Retina (tissue), 1 donor: ENCODE results near the gene RAB4B.
"Not testable (repeated sequence)": the region's sequence is repeated elsewhere in the genome, so short reads cannot be mapped to it uniquely, and the experiment has no call there.

Experiments used
- DNase-seq: peaks from one replicate; pipeline ENCODE4 v3.0.0-alpha.2; 2016

RAB4B gene

DNA sequence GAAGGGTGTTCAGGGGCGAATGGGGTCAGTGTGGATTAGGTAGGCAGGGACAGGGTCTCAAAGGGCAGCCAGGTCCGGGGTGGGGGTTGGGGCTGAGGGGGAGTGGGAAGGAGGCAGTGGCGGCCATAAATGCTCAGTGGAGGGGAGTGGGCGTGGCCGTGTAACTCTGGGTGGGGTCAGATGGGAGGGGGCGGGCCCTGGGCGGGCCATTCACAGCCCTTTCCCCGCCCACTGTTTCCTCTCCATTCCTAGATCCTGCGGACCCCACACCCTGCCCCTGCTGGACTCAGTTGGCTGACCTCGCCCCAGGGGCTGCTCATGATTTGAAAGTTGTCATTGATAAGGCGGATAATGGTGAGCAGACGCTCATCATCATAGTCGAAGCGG is 48.3 kb downstream of the RAB4B start:
- DNase-seq = not testable (repeated sequence)

DNA sequence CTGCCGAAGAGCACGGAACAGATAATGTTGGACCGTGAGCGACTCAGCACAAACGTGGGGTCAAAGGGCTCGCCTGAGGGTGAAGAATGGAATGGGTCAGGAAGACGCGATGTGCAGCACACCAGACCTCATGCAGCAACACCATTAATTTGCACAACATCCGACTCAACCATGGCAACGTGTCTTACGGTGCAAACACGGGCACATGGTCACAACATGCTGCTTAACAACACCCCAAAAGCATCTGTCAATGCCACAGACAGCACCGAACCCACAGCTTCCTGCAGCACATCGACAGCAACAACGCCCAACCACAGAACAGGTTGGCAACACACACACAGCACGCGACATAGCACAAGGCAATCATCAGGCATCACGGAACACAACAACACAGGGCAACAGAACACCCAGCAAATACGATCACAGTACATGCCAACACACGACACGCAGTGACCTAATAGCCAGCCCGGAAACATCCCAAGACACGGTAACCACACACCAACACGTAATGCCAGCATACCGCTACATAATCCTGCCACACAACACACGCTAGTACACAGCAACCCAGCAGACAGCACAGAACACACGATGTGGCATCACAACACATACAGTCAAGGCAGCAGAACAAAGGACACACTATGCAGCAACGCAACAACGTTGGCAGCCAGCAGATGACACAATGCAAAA is 48.8 kb downstream of the RAB4B start:
- not testable (repeated sequence) for DNase-seq

DNA sequence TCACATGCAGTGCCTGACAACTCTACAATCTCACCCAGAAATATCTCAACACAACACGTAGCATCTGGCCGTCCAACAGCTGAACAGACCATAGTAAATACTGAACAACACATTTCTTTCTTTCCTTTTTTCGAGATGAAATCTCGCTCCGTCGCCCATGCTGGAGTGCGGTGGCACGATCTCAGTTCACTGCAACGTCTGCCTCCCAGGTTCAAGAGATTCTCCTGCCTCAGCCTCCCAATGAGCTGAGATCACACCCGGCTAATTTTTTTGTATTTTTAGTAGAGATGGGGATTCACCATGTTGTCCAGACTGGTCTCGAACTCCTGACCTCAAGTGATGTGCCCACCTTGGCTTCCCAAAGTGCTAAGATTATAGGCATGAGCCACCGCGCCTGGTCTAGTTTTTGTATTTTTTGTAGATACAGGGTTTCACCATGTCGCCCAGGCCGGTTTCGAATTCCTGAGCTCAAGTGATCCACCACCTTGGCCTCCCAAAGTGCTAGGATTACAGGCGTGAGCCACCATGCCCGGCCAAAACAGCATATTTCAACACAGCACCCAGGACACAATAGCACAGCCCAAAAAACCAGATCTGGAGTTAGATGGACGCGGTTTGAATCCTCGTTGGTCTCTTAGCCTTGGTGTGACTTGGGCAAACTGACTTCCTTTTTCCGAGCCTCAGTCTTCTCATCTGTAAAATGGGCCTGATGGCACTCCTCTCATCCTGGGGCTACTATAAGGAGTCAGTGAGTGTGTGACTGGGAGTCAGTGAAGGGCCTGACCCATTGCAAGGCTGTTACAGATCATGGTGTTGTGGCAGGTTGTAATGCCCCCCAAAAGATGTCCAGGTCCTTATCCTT is 49.6 kb downstream of the RAB4B start:
- DNase-seq = no peak

DNA sequence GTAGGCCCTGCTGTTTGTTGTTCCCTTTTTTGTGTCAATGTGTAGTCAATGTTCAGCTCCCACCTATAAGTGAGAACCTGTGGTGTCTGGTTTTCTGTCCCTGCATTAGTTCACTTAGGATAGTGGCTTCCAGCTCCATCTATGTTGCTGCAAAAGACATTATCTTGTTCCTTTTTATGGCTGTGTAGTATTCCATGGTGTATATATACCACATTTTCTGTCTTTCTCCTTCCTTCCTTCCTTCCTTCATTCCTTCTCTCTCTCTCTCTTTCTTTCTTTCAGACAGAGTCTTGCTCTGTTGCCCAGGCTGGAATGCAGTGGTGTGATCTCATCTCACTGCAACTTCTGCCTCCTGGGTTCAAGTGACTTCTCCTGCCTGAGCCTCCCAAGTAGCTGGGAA is 51.2 kb downstream of the RAB4B start:
- no peak for DNase-seq

DNA sequence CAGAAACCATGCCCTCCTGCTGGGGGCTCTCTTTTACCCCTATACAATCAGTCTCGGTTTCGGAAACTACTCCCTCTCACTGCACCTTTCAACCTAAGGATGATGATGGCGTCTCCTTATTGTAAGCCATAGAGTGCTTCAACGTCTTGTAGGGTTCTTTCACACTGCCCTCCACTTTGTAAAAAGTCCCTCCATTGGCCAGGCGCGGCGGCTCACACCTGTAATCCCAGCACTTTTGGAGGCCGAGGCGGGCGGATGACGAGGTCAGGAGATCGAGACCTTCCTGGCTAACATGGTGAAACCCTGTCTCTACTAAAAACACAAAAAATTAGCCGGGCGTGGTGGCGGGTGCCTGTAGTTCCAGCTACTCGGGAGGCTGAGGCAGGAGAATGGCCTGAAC is 52.7 kb downstream of the RAB4B start:
- not testable (repeated sequence) for DNase-seq

DNA sequence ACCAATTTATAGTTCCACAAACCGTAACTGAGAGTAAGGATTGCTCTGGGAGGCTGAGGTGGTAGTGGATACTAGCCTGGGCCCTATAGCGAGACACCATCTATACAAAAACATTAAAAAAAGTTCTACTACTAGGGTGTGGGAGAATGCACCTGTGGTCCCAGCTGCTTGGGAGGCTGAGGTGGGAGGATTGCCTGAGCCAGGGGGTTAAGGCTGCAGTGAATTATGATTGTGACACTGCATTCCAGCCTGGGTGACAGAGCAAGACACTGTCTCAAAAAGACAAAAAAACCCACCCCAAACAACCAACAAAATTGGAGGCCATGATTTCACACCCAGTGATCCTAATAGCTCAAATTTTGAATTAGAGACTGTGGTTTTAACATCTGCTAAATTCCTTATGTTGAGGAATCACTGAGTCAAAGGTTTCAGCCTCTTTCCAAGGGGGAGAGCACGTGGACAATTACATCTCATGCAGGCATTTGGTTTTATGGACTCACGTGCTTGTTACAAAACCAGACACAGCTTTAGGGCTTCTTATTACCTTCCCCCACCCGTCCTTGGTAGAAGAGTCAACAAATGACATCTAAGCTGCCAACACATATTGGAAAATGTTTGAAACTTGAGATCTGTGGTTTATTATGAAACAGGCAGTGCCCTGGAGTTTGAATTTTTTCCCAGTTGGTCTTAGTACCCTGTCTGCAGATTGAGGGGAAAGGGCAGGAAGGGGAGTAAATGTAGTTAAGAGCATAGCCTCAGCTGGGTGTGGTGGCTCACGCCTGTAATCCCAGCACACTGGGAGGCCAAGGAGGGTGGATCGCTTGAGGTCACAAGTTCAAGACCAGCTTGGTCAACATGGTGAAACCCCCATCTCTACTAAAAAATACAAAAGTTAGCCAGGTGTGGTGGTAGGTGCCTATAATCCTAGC is 53.7 kb downstream of the RAB4B start:
- DNase-seq = no peak

DNA sequence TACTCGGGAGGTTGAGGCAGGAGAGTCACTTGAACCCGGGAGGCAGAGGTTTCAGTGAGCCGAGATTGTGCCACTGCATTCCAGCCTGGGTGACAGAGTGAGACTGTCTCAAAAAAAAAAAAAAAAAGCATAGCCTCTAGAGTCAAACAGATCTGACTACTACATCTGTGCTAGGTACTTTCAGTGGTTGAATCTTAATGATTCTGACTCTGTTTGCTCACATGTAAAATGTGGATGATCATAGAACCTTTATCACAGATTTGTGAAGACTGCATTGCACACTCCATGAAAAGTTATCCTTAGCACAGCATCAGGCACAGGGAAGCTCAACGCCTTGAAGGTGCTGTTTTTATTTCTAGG is 54.4 kb downstream of the RAB4B start:
- not testable (repeated sequence) for DNase-seq

DNA sequence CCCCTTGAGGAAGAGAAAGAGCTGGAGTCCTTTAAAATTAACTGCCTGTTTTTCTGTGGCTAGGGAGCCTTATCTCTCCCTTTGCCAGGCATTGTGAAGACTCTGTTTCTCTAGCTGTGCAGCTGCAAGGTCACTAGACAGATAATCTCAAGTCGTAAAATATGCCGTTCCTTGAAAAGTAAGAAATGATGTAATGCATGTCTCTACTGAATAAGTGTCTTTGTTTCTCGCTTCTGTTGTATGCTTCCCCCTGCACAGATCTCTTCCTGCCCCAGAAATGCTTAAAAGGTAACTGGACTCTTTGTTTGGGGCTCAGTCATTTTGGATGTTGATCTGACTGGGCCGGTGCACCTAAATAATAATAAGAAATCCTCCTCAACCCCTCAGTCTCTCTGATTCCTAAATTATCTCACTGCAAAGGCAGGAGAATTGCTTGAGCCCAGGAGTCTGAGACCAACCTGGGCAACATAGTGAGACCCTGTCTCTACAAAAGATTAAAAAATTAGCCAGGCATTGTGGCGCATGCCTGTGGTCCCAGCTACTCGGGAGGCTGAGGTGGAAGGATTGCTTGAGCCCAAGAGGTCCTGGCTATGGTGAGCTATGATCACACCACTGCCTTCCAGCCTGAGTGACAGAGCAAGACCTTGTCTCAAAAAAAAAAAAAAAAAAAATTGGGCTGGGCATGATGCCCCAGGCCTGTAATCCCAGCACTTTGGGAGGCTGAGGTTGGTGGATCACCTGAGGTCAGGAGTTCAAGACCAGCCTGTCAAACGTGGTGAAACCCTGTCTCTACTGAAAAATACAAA is 55.9 kb downstream of the RAB4B start:
- not testable (repeated sequence) for DNase-seq

DNA sequence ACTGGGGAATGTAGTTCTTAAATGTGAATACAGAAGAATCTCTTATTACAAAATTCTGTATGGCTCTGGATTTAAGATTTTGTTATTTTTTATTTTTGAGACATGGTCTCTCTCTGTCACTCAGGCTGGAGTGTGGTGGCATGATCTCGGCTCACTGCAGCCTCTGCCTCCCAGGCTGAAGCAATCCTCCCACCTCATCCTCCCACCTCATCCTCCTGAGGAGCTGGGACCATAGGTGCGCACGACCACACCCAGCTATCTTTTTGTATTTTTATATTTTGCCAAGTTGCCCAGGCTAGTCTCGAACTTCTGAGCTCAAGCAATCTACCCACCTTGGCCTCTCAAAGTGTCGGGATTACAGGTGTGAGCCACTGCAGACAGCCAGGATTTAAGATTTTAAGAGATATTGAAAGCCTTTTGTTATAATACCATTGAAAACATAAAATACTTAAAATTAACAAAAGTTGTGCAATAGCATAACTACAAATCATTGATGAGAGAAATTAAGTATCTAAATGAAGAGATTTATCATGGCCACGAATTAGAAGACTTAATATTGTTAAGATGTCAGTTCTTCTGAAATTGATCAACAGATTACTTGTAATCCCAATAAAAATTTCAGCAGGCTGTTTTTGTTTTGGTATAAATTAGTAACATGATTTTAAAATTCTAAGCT is 58.8 kb downstream of the RAB4B start:
- no peak for DNase-seq

DNA sequence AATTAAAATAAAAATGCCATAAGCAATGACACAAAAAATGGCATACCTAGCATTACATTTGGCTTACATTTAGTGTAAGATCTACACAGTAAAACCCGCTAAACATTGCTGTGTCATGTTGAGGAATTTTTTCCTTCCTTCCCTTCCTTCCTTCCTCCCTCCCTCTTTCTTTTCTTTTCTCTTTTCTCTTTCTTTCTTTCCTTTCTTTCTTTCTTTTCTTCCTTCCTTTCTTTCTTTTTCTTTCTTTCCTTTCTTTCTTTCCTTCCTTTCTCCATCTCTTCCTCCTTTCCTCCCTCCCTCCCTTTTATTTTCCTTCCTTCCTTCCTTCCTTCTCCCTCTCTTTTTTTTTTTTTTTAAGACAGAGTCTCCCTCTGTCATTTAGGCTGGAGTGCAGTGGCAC is 60.4 kb downstream of the RAB4B start:
- DNase-seq = not testable (repeated sequence)

DNA sequence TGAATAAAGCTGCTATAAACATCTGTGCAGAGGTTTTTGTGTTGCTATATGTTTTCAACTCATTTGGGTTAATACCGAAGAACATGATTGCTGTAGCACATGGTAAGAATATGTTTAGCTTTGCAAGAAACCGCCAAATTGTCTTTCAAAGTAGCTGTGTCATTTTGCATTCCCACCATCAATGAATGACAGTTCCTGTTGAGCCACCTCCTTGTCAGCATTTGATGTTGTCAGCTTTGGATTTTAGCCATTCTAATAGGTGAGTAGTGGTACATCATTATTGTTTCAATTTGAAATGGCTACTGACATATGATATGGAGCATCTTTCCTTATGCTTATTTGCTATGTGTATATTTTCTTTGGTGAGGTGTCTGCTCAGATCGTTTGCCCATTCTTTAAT is 64.0 kb downstream of the RAB4B start:
- not testable (repeated sequence) for DNase-seq

DNA sequence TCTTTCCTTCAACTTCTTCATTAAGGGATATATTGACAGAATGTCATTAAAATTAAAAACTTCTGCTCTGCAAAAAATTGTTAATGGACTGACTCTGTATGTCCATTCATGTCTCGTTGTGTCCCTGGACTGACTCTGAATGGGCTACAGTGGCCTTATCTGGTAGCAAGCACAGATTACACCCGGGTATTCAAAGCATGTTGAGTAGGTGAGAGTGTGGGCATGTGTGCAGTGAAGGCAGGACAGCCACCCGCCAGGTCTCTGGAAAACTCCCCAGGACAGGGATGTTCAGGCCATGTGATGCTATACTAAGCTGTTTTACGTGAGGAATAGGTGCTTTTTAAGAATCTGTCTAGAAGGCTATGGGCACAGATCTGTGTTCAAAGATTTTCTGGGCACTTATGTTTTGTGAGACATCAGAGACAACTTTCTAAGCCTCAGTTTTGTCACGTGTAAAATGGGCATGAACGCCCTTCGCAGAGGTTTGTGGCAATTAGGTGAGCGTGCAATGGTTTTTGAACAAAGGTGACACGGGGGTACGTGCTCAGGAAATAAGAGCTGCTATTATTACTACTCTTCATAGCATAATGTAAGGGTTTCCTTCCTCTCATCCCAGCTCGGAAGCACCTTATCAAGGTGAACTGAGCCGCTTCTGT is 65.1 kb downstream of the RAB4B start:
- not testable (repeated sequence) for DNase-seq

DNA sequence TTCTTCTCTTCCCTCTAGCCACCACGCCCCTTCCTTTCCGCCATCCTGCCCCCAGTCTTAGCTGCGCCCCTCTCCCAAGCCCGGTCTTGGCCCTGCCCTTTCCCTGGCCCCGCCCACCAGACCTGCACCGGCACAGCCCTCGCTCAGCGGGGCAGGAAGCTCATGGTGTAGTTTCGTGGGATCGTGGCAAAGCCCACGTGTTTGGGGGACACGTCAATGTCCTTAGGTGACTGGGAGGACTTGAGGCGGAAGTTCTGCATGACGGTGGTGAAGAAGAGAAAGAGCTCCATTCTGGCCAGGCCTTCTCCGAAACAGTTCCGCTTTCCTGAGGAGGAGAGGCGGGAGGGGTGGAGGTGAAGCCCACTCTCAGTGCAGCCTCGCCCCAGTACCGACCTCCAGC is 65.6 kb downstream of the RAB4B start:
- not testable (repeated sequence) for DNase-seq
